H9 (cell line): ENCODE data around the gene OR10AG1. TPM values are rescaled to one million over a fixed set of nuclear protein-coding genes. Genes with fewer than 3 reads are reported as not detected.

Experiments used
- DNase-seq: peaks from one replicate; pipeline ENCODE4 v3.0.0-alpha.2; 2017
- H2AFZ ChIP-seq: one replicate; pipeline ENCODE4 v1.6.1; 2013; ENCODE audit warnings: mild to moderate bottlenecking, low read length, control low read depth, moderate library complexity
- H2AK5ac ChIP-seq: 2 replicates; pipeline ENCODE4 v1.6.1; 2013; ENCODE audit warnings: low read length, control low read depth, mixed read lengths; ENCODE audit not compliant: insufficient read length
- H2BK120ac ChIP-seq: one replicate; pipeline ENCODE4 v1.6.1; 2013; ENCODE audit warnings: low read depth, mild to moderate bottlenecking, low read length, control low read depth, inconsistent platforms; ENCODE audit not compliant: poor library complexity, severe bottlenecking
- H2BK12ac ChIP-seq: 2 replicates; pipeline ENCODE4 v1.6.1; 2013; ENCODE audit warnings: low read length, control low read depth, mixed read lengths, low read depth; ENCODE audit not compliant: insufficient read length
- H2BK15ac ChIP-seq: 2 replicates; pipeline ENCODE4 v1.6.1; 2013; ENCODE audit warnings: low read depth, low read length, control low read depth
- H2BK20ac ChIP-seq: one replicate; pipeline ENCODE4 v1.6.1; 2013; ENCODE audit warnings: low read depth, mild to moderate bottlenecking, low read length, control low read depth, inconsistent platforms; ENCODE audit not compliant: poor library complexity, severe bottlenecking
- H2BK5ac ChIP-seq: 2 replicates; pipeline ENCODE4 v1.6.1; 2013; ENCODE audit warnings: low read length, control low read depth, mixed read lengths; ENCODE audit not compliant: insufficient read length
- H3K14ac ChIP-seq: 2 replicates; pipeline ENCODE4 v1.6.1; 2013; ENCODE audit warnings: low read length, control low read depth; ENCODE audit not compliant: insufficient read depth
- H3K18ac ChIP-seq: 2 replicates; pipeline ENCODE4 v1.6.1; 2013; ENCODE audit warnings: low read depth, mild to moderate bottlenecking, mixed read lengths, low read length, control low read depth; ENCODE audit not compliant: insufficient read length
- H3K23ac ChIP-seq: 2 replicates; pipeline ENCODE4 v1.6.1; 2013; ENCODE audit warnings: low read length, control low read depth, mixed read lengths, low read depth; ENCODE audit not compliant: insufficient read length
- H3K23me2 ChIP-seq: 2 replicates; pipeline ENCODE4 v1.6.1; 2013; ENCODE audit warnings: low read depth, mild to moderate bottlenecking, mixed read lengths, low read length, control low read depth; ENCODE audit not compliant: insufficient read length, poor library complexity, severe bottlenecking
- H3K27ac ChIP-seq: 2 replicates; pipeline ENCODE4 v1.5.1; 2013; ENCODE audit warnings: low read length, control low read depth, mixed read lengths, low read depth; ENCODE audit not compliant: insufficient read length
- H3K27me3 ChIP-seq: 2 replicates; pipeline ENCODE4 v1.6.1; 2013; ENCODE audit warnings: low read length, control low read depth, inconsistent platforms; ENCODE audit not compliant: insufficient read depth
- H3K4ac ChIP-seq: 2 replicates; pipeline ENCODE4 v1.6.1; 2013; ENCODE audit warnings: low read depth, mild to moderate bottlenecking, control low read depth, inconsistent platforms, low read length, moderate library complexity
- H3K4me1 ChIP-seq: 2 replicates; pipeline ENCODE4 v1.6.1; 2013; ENCODE audit warnings: low read length, control low read depth, inconsistent platforms; ENCODE audit not compliant: insufficient read depth
- H3K4me2 ChIP-seq: 2 replicates; pipeline ENCODE4 v1.6.1; 2013; ENCODE audit warnings: low read length, control low read depth, mixed read lengths; ENCODE audit not compliant: insufficient read length, insufficient read depth
- H3K56ac ChIP-seq: 2 replicates; pipeline ENCODE4 v1.6.1; 2013; ENCODE audit warnings: low read depth, mild to moderate bottlenecking, mixed read lengths, low read length, control low read depth; ENCODE audit not compliant: insufficient read length
- H3K79me1 ChIP-seq: 2 replicates; pipeline ENCODE4 v1.6.1; 2013; ENCODE audit warnings: low read depth, mild to moderate bottlenecking, moderate library complexity, low read length, control low read depth, inconsistent platforms; ENCODE audit not compliant: insufficient read depth, poor library complexity, severe bottlenecking
- H3K79me2 ChIP-seq: 2 replicates; pipeline ENCODE4 v1.6.1; 2013; ENCODE audit warnings: low read length, control low read depth, inconsistent platforms; ENCODE audit not compliant: insufficient read depth
- H3K9ac ChIP-seq: 2 replicates; pipeline ENCODE4 v1.6.1; 2013; ENCODE audit warnings: low read length, control low read depth, mixed read lengths; ENCODE audit not compliant: insufficient read length; ENCODE audit errors: extremely low read depth
- H3K9me3 ChIP-seq: one replicate; pipeline ENCODE4 v1.6.1; 2013; ENCODE audit warnings: low read depth, low read length, inconsistent platforms; ENCODE audit not compliant: control insufficient read depth
- H3T11ph ChIP-seq: one replicate; pipeline ENCODE4 v1.6.1; 2013; ENCODE audit warnings: mild to moderate bottlenecking, low read length, control low read depth, inconsistent platforms
- H4K20me1 ChIP-seq: one replicate; pipeline ENCODE4 v1.6.1; 2013; ENCODE audit not compliant: control insufficient read depth, insufficient read length, insufficient read depth
- H4K5ac ChIP-seq: 2 replicates; pipeline ENCODE4 v1.6.1; 2013; ENCODE audit warnings: low read depth, mild to moderate bottlenecking, mixed read lengths, low read length, control low read depth; ENCODE audit not compliant: insufficient read length
- H4K8ac ChIP-seq: replicated peaks from 2 replicates; pipeline ENCODE4 v1.6.1; 2013; ENCODE audit warnings: low read length, control low read depth, mixed read lengths, low read depth; ENCODE audit not compliant: insufficient read length
- H4K91ac ChIP-seq: 2 replicates; pipeline ENCODE4 v1.6.1; 2013; ENCODE audit warnings: low read depth, mild to moderate bottlenecking, moderate library complexity, mixed read lengths, low read length, control low read depth; ENCODE audit not compliant: insufficient read length
- H3K27ac Mint-ChIP-seq, 3 experiments: 2 replicates in 2 of 3; 3 replicates in 1 of 3; pipeline ENCODE4 v1.8.0; 2020 to 2021; ENCODE audit warnings: mixed read lengths in 3 of 3, mild to moderate bottlenecking in 1 of 3, moderate library complexity in 1 of 3
- H3K27me3 Mint-ChIP-seq: 2 replicates; pipeline ENCODE4 v1.8.0; 2021; ENCODE audit warnings: low read depth, mild to moderate bottlenecking, moderate library complexity, mixed read lengths
- H3K36me3 Mint-ChIP-seq, 3 experiments: 2 replicates in 2 of 3; 3 replicates in 1 of 3; pipeline ENCODE4 v1.8.0; 2020 to 2021; ENCODE audit warnings: low read depth in 3 of 3, mixed read lengths in 3 of 3; ENCODE audit not compliant: insufficient read depth in 1 of 3
- H3K4me1 Mint-ChIP-seq, 2 experiments: 2 replicates each; pipeline ENCODE4 v1.8.0; 2020; ENCODE audit warnings: mixed read lengths in 2 of 2
- H3K4me3 Mint-ChIP-seq, 2 experiments: 2 replicates in 1 of 2; 3 replicates in 1 of 2; pipeline ENCODE4 v1.8.0; 2020 to 2021; ENCODE audit warnings: mild to moderate bottlenecking in 2 of 2, mixed read lengths in 2 of 2, moderate library complexity in 1 of 2
- H3K9me3 Mint-ChIP-seq, 2 experiments: 2 replicates in 1 of 2; 3 replicates in 1 of 2; pipeline ENCODE4 v1.8.0; 2020; ENCODE audit warnings: mild to moderate bottlenecking in 2 of 2, mixed read lengths in 2 of 2, moderate library complexity in 1 of 2
- CTCF ChIP-seq: fragments of 200-600 bp; sonication (generic); conservative IDR thresholded peaks from 3 replicates; pipeline ENCODE4 v1.8.0; 2021; ENCODE audit warnings: antibody characterized with exemption, mild to moderate bottlenecking
- WGBS: extraction: QIAGEN DNeasy Blood & Tissue Kit; methylation state at CpG from one replicate; pipeline ENCODE4 v1.1.7; 2013; ENCODE audit warnings: missing lambda C conversion rate, low lambda C conversion rate, mixed read lengths; ENCODE audit not compliant: insufficient read length; ENCODE audit errors: extremely low coverage; 5-methylcytosine and 5-hydroxymethylcytosine counted together
- total RNA-seq: library from RNA; stranded (reverse); gene quantifications from 2 replicates; pipeline ENCODE4 v1.2.1, GENCODE V29; 2021

OR10AG1 gene
- total RNA-seq, 1 experiment from 2014 or later, result not detected

GRCh38 chr11:55956521-55956920 lies 13.2 kb downstream of the OR10AG1 start:
- WGBS, result no CpG with 5 or more reads among the region's 4 CpGs
- H3K36me3 Mint-ChIP-seq, result peaks cover 0 to 13% (median 3%) of the 10 kb centered on the region in 3 experiments; a peak in 3 of 7 replicates
- no peaks in the 10 kb centered on the region for H3K23me2 ChIP-seq
- no peaks in the 10 kb centered on the region for H4K20me1 ChIP-seq
- peaks cover 11 to 23% of the 10 kb centered on the region in 2 experiments for H3K9me3 Mint-ChIP-seq
- H3K18ac ChIP-seq, result no peak overlapping the region
- H3T11ph ChIP-seq, result no peak overlapping the region
- DNase-seq, result no peak
- no peak for TF ChIP-seq CTCF
- H3K4me2 ChIP-seq, result no peak overlapping the region
- no peaks in the 10 kb centered on the region for H3K27me3 ChIP-seq
- no peak overlapping the region for H3K14ac ChIP-seq
- no peak overlapping the region for H2BK5ac ChIP-seq
- no peaks in the 10 kb centered on the region for H3K4me1 ChIP-seq
- H2BK120ac ChIP-seq, result no peak overlapping the region
- peaks cover 6% of the 10 kb centered on the region for H3K9me3 ChIP-seq
- H3K27ac Mint-ChIP-seq, result no peak overlapping the region; a peak in 1 of 7 replicates
- no peak overlapping the region for H2AK5ac ChIP-seq
- H3K56ac ChIP-seq, result no peak overlapping the region
- H4K8ac ChIP-seq, result no peak overlapping the region
- H2BK15ac ChIP-seq, result no peak overlapping the region
- H3K27ac ChIP-seq, result no peak overlapping the region
- no peak overlapping the region for H4K5ac ChIP-seq
- no peak overlapping the region for H3K23ac ChIP-seq
- H3K79me2 ChIP-seq, result no peaks in the 10 kb centered on the region
- no peak overlapping the region for H3K9ac ChIP-seq
- H2AFZ ChIP-seq, result no peak overlapping the region
- no peak overlapping the region for H2BK20ac ChIP-seq
- H3K27me3 Mint-ChIP-seq, result no peaks in the 10 kb centered on the region
- no peaks in the 10 kb centered on the region for H3K4me1 Mint-ChIP-seq
- no peak overlapping the region for H3K4ac ChIP-seq
- H4K91ac ChIP-seq, result no peak overlapping the region
- no peaks in the 10 kb centered on the region for H3K79me1 ChIP-seq
- no peak overlapping the region for H3K4me3 Mint-ChIP-seq
- no peak overlapping the region for H2BK12ac ChIP-seq
